Hepatocyte (in vitro differentiated cells): ENCODE results near the gene PIBF1. TPM values are rescaled to one million over a fixed set of nuclear protein-coding genes. Genes with fewer than 3 reads are reported as not detected.

Experiments
- DNase-seq: peaks from one replicate; pipeline ENCODE4 v3.0.0-alpha.2; 2016; ENCODE audit warnings: low spot score
- H2AFZ ChIP-seq: fragments of 200-600 bp; sonication (generic); 2 replicates; pipeline ENCODE4 v1.6.0; 2016; ENCODE audit warnings: antibody characterized with exemption, mild to moderate bottlenecking
- H3K27ac ChIP-seq: fragments of 200-600 bp; sonication (generic); 2 replicates; pipeline ENCODE4 v1.5.1; 2016; ENCODE audit warnings: mild to moderate bottlenecking
- H3K27me3 ChIP-seq: fragments of 200-600 bp; sonication (generic); 2 replicates; pipeline ENCODE4 v1.6.1; 2016
- H3K36me3 ChIP-seq: fragments of 200-600 bp; sonication (generic); replicated peaks from 2 replicates; pipeline ENCODE4 v1.5.1; 2016; ENCODE audit warnings: low read depth; ENCODE audit not compliant: insufficient read depth
- H3K4me1 ChIP-seq: fragments of 200-600 bp; sonication (generic); 2 replicates; pipeline ENCODE4 v1.5.1; 2016; ENCODE audit warnings: mild to moderate bottlenecking, moderate library complexity; ENCODE audit not compliant: insufficient read depth
- H3K4me2 ChIP-seq: fragments of 200-600 bp; sonication (generic); 2 replicates; pipeline ENCODE4 v1.6.0; 2016
- H3K4me3 ChIP-seq: fragments of 200-600 bp; sonication (generic); 2 replicates; pipeline ENCODE4 v1.5.1; 2016; ENCODE audit warnings: mild to moderate bottlenecking
- H3K79me2 ChIP-seq: fragments of 200-600 bp; sonication (generic); 2 replicates; pipeline ENCODE4 v1.6.0; 2017; ENCODE audit warnings: mild to moderate bottlenecking
- H3K9me2 ChIP-seq: fragments of 200-600 bp; sonication (generic); replicated peaks from 2 replicates; pipeline ENCODE4 v1.6.0; 2017; ENCODE audit warnings: mild to moderate bottlenecking; ENCODE audit not compliant: insufficient read depth
- H3K9me3 ChIP-seq: fragments of 200-600 bp; sonication (generic); 2 replicates; pipeline ENCODE4 v1.5.1; 2016; ENCODE audit warnings: low read depth, mild to moderate bottlenecking
- H4K20me1 ChIP-seq: fragments of 200-600 bp; sonication (generic); 2 replicates; pipeline ENCODE4 v1.6.0; 2016; ENCODE audit warnings: mild to moderate bottlenecking; ENCODE audit not compliant: insufficient read depth, poor library complexity, severe bottlenecking
- CTCF ChIP-seq: fragments of 200-600 bp; sonication (generic); IDR thresholded peaks from 2 replicates; pipeline ENCODE4 v1.5.1; 2016; ENCODE audit warnings: antibody characterized with exemption, mild to moderate bottlenecking; ENCODE audit not compliant: poor library complexity
- EZH2 ChIP-seq: fragments of 200-600 bp; sonication (generic); IDR thresholded peaks from 2 replicates; pipeline ENCODE4 v1.6.1; 2016; ENCODE audit warnings: antibody characterized with exemption, mild to moderate bottlenecking, borderline replicate concordance
- EZH2phosphoT487 ChIP-seq: fragments of 200-600 bp; sonication (generic); IDR thresholded peaks from one replicate; pipeline ENCODE4 v1.6.1; 2018; ENCODE audit warnings: antibody characterized with exemption, mild to moderate bottlenecking, low read depth, moderate library complexity; ENCODE audit not compliant: unreplicated experiment, severe bottlenecking
- WGBS: methylation state at CpG from one replicate; pipeline ENCODE4 v1.1.6; 2016; ENCODE audit warnings: low lambda C conversion rate; ENCODE audit errors: missing lambda C conversion rate; 5-methylcytosine and 5-hydroxymethylcytosine counted together
- polyA plus RNA-seq: library from polyadenylated mRNA; unstranded; fragments of >200 nt; fragmentation: Nextera tagmentation; extraction: Ambion mirVana; gene quantifications from 2 replicates; pipeline ENCODE4 v1.2.1, GENCODE V29; 2016
- total RNA-seq: library from RNA; depleted of rRNA; stranded (reverse); fragments of >200 nt; gene quantifications from 2 replicates; pipeline ENCODE4 v1.2.3, GENCODE V29; 2014

Gene PIBF1
- total and polyA plus RNA-seq, 2 experiments from 2014 or later = 13.1 to 24.5 TPM

GRCh38 chr13:72908416-72908815, 126.5 kb downstream of the PIBF1 start:
- no peak overlapping the region for H3K27ac ChIP-seq
- TF ChIP-seq EZH2 = no peak
- TF ChIP-seq EZH2phosphoT487 = no peak
- no peak for TF ChIP-seq CTCF
- H3K36me3 ChIP-seq = no peaks in the 10 kb centered on the region
- H3K79me2 ChIP-seq = no peaks in the 10 kb centered on the region
- H3K27me3 ChIP-seq = no peaks in the 10 kb centered on the region
- no peaks in the 10 kb centered on the region for H3K9me3 ChIP-seq
- no peaks in the 10 kb centered on the region for H3K4me1 ChIP-seq
- no peak overlapping the region for H3K4me3 ChIP-seq
- WGBS = 90% methylated on average over 4 of the region's 4 CpGs
- H3K9me2 ChIP-seq = no peaks in the 10 kb centered on the region
- H3K4me2 ChIP-seq = no peak overlapping the region
- no peak overlapping the region for H2AFZ ChIP-seq
- DNase-seq = no peak
- H4K20me1 ChIP-seq = no peaks in the 10 kb centered on the region

- 77% methylated on average over 1 of the region's 1 CpG for WGBS
These were observed 130.0 kb downstream of the PIBF1 start for GRCh38 chr13:72911981-72912380.

GRCh38 chr13:72920097-72920496, 138.2 kb downstream of the PIBF1 start:
- no peak for DNase-seq
- Histone ChIP-seq H3K27ac (no peak overlapping the region), H3K27me3 (no peaks in the 10 kb centered on the region), H3K9me3 (no peaks in the 10 kb centered on the region), H3K36me3 (no peaks in the 10 kb centered on the region), H3K4me3 (no peak overlapping the region), H3K4me1 (no peaks in the 10 kb centered on the region), H2AFZ (no peak overlapping the region), H3K4me2 (no peak overlapping the region), H4K20me1 (no peaks in the 10 kb centered on the region), H3K9me2 (no peaks in the 10 kb centered on the region), H3K79me2 (no peaks in the 10 kb centered on the region)
- TF ChIP-seq EZH2phosphoT487 (no peak), EZH2 (no peak), CTCF (no peak)
- 95% methylated on average over 2 of the region's 2 CpGs for WGBS

More at GRCh38 chr13:72911981-72912380, 130.0 kb downstream of the PIBF1 start:
- Histone ChIP-seq H3K9me2 (no peaks in the 10 kb centered on the region), H3K4me3 (no peak overlapping the region), H3K79me2 (no peaks in the 10 kb centered on the region), H3K27ac (no peak overlapping the region), H3K4me2 (no peak overlapping the region), H2AFZ (no peak overlapping the region), H4K20me1 (no peaks in the 10 kb centered on the region), H3K4me1 (no peaks in the 10 kb centered on the region), H3K9me3 (no peaks in the 10 kb centered on the region), H3K36me3 (no peaks in the 10 kb centered on the region), H3K27me3 (no peaks in the 10 kb centered on the region)
- no peak for TF ChIP-seq EZH2
- TF ChIP-seq CTCF = no peak
- TF ChIP-seq EZH2phosphoT487 = no peak
- no peak for DNase-seq

- no peaks in the 10 kb centered on the region for H3K9me2 ChIP-seq
- no peaks in the 10 kb centered on the region for H3K36me3 ChIP-seq
- no peaks in the 10 kb centered on the region for H3K4me1 ChIP-seq
- no peaks in the 10 kb centered on the region for H4K20me1 ChIP-seq
- H3K4me3 ChIP-seq = no peak overlapping the region
- H3K4me2 ChIP-seq = no peak overlapping the region
- no peaks in the 10 kb centered on the region for H3K9me3 ChIP-seq
- no peak for DNase-seq
- H3K27me3 ChIP-seq = no peaks in the 10 kb centered on the region
- no peak overlapping the region for H3K27ac ChIP-seq
- TF ChIP-seq EZH2 = no peak
- TF ChIP-seq EZH2phosphoT487 = no peak
- no peak for TF ChIP-seq CTCF
- no peaks in the 10 kb centered on the region for H3K79me2 ChIP-seq
- H2AFZ ChIP-seq = no peak overlapping the region
These were observed 149.4 kb downstream of the PIBF1 start for GRCh38 chr13:72931311-72931710.
